HTERT RPE-1 (cell line): Measurements from ENCODE around the gene RILPL1.
"Not testable (repeated sequence)": the region's sequence is repeated elsewhere in the genome, so short reads cannot be mapped to it uniquely, and the experiment has no call there.

Source experiments
- in situ Hi-C: fragments of 300-500 bp; cut with MboI; formaldehyde crosslinking; loops from 4 replicates; pipeline ENCODE4 v1.14.3; 2020; ENCODE audit warnings: low sequenced_read_pairs

The RILPL1 gene, protein sequence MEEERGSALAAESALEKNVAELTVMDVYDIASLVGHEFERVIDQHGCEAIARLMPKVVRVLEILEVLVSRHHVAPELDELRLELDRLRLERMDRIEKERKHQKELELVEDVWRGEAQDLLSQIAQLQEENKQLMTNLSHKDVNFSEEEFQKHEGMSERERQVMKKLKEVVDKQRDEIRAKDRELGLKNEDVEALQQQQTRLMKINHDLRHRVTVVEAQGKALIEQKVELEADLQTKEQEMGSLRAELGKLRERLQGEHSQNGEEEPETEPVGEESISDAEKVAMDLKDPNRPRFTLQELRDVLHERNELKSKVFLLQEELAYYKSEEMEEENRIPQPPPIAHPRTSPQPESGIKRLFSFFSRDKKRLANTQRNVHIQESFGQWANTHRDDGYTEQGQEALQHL

DNA sequence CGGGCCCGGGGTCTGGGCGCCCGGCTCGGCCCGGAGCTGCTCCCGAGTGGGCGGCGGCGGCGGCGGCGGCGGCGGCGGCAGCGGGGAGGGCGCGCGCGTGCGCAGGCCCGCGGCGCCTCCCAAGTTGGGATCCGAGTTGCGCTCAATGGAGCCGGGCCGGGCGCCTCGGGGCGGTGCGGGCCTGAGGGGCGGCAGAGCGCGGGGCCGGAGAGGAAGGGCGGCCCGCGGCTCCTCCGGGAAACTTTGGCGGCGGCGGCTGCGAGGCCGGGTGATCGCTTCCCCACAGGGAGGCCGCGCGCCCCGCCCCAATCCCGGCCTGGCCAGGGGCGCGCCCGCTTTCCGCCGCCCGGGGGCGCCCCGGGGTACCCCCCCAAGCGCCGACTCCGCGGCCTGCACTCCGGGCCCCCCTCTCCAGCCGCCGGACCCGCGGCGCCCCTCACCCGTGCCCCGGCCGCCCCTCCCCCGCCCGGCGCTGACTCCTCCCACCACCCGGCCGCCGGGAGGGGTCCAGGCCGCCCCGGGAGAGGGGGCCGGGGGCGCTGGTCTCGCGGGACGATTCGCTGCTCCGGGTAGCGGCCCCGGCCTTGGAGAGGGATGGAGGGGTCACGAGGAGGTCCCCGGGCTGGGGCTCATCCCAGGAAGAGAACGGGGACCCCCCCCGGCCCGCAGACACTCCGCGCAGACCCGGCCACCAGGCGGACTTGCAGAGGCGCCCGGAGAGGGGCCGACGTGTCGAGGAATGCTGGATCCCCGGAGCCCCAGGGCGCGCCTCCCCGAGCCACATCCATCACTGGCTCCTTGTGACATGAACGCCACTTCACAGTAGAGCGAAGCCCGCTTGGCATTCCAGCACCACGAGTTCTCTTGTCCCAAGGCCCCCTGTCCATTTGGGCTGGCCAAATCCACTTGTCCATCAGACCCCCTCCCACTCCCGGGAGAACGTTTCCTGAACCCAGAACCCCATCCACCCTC lies at the start of gene RILPL1:
Gene RILPL1, minus strand, starts transcription at position 48 of the 972 bp plus-strand sequence. CDS start 237 bp downstream, outside the sequence.
- in situ Hi-C loops, result no loop called here

DNA sequence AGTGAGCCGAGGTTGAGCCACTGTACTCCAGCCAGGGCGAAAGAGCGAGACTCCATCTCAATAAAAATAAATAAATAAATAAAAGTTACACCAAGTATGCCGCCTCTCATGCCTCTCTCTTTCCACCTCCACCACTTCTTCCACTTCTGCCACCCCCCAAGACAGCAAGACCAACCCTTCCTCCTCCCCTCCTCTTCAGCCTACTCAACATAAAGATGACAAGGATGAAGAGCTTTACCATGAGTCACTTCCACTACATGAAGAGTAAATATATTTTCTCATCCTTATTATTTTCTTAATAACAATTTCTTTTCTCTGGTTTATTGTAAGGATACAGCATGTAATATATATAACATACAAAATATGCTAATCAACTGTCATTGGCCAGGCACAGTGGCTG lies 47.3 kb upstream of the RILPL1 start:
- in situ Hi-C loops, result no loop called here

DNA sequence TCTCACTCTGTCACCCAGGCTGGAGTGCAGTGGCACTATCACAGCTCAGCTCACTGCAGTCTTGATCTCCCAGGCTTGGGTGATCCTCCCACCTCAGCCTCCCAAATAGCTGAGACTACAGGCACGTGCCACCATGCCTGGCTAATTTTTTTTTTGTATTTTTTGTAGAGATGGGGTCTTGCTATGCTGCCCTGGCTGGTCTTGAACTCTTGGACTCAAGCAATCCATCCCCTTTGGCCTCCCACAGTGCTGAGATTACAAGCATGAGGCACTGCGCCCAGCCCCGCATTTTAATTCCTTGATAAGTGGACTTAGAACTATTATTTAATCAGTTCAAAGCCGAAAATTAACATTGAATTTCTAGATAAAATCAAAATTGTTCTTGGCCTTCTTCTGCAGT lies 45.3 kb upstream of the RILPL1 start:
- in situ Hi-C loops, result not testable (repeated sequence)

DNA sequence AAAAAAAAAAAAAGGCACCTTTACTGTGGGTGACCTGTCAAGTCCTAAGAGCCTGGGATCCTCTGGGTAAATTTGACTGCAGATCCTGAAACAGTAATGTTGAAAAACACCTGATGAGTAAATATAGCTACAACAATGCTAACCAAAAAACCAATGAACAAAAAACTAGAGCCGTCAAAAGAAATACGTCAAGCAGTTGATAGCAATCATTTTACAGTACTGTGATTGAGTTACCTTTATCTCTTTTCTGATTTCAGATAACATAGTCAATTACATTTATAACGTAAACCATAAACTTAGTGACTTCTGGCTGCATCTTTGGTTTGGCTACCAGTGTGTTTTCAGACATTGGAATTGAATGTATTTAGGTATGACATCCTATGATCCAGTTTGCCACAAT lies 44.7 kb upstream of the RILPL1 start:
- in situ Hi-C loops, result no loop called here

DNA sequence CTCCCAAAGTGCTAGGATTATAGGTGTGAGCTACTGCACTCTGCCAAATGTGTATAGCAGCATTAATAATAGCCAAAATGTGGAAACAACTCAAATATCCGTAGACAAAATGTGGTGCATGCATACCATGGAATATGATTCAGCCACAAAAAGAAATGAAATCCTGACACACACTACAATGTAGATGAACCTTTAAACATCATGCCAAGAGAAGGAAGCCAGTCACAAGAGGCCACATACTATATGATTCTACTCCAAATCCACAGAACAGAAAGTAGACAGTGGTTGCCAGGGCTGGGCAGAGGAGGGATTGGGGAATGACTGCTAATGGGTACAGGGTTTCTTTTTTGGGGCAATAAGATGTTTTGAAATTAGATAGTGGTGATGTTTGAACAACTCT lies 43.1 kb upstream of the RILPL1 start:
- in situ Hi-C loops, result no loop called here

DNA sequence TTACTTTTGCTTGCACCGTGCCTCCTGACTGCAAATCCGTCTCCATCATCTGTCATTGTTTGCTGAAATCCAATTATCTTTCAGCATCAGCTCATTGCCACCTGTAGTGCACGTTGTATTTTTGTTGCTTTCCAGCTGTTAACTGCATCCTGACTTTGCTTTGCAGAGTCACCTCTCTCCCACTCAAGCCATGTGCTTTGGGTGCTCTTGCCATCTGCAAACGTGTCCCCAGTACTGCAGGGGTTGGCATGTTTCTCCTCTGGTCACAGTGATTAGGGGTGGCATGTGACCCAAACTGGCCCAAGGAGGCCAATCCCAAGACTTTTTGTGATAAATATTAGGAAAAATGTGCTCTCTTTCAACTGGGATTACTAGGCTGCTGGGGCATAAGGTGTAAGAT lies 40.4 kb upstream of the RILPL1 start:
- in situ Hi-C loops, result no loop called here

DNA sequence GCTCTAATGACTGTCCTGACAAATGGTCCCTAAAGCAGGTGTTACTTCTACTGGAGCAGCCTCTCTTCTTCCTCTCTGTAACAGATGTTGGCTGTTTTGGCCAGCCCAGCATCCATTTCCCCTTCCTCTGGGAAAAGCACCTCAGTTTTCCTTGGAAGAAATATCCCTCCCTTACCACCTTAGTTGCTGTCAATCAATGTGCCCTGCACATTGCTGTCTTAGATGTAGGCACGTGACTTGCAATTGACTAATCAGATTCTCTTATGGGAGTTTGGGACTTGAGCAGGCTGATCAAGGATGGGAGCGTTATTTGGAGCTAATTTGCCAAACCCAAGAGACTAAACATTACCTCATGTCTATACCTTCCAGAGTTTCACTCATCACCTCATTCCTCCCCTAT lies 38.9 kb upstream of the RILPL1 start:
- in situ Hi-C loops, result no loop called here

DNA sequence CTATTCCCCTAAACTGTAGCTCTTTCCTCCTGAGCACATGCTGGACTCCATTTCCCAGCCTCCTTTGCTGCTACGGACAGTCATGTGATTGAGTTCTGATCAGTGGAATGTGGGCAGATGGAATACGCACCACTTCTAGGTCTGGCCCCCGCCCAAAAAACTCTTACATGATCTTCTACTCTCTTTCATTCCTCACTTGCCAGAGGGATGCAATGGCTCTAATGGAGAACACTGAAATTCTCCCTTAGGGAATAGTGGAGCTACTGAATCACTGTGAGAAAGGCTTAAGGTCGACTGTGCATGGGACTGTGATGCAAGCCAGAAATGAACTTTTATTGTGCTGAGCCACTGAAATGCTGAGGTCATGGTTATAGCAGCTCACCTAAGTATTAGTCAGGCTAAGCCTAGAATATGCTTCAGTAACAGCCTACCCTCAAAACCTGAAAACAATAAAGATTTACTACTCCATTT lies 37.9 kb upstream of the RILPL1 start:
- in situ Hi-C loops, result no loop called here

DNA sequence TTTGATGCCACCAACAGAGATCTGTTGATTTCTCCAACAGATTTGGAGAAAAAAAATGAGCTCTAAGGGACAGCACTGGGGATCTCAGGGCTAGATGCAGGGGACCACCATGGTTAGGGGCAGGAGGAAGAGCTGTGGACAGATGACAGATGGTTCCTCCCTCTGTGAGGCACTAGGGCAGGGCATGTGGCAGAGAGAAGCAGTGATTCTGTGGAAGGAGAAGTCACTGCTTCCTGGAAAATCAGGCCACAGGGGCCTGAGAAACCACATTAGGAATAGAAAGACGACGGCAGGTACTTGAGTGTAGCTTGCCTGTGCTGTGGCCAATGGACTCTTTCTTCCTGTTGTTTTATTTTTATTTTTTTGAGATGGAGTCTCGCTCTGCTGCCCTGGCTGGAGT lies 25.9 kb upstream of the RILPL1 start:
- in situ Hi-C loops, result no loop called here

DNA sequence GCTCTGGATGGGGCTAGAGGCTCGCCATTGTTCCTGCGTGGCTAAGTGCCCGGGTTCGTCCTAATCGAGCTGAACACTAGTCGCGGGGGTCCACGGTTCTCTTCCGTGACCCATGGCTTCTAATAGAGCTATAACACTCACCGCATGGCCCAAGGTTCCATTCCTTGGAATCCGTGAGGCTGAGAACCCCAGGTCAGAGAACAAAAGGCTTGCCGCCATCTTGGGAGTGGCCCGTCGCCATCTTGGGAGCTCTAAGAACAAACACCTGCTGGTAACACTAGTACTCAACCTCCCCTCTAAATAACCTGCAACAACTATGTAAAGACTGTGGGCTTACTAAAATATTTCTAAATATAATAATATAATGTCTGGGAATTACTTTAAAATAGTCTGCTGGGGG lies 25.0 kb upstream of the RILPL1 start:
- in situ Hi-C loops, result not testable (repeated sequence)

DNA sequence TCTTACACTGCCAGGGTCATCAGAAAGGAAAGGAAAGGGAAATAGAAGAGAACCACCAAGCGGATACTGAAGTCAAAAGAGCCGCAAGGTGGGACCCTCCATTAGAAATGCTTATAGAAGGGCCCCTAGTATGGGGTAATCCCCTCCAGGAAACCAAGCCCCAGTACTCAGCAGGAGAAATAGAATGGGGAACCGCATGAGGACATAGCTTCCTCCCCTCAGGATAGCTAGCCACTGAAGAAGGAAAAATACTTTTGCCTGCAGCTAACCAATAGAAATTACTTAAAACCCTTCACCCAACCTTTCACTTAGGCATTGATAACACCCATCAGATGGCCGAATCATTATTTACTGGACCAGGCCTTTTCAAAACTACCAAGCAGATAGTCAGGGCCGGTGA lies 21.3 kb upstream of the RILPL1 start:
- in situ Hi-C loops, result not testable (repeated sequence)

DNA sequence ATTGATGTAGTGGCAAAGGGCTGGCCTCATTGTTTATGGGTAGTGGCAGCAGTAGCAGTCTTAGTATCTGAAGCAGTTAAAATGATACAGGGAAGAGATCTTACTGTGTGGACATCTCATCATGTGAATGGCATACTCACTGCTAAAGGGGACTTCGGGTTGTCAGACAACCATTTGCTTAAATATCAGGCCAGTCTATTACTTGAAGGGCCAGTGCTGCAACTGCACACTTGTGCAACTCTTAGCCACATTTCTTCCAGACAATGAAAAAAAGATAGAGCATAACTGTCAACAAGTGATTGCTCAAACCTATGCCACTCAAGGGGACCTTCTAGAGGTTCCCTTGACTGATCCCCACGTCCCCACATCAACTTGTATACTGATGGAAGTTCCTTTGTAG lies 20.6 kb upstream of the RILPL1 start:
- in situ Hi-C loops, result not testable (repeated sequence)

DNA sequence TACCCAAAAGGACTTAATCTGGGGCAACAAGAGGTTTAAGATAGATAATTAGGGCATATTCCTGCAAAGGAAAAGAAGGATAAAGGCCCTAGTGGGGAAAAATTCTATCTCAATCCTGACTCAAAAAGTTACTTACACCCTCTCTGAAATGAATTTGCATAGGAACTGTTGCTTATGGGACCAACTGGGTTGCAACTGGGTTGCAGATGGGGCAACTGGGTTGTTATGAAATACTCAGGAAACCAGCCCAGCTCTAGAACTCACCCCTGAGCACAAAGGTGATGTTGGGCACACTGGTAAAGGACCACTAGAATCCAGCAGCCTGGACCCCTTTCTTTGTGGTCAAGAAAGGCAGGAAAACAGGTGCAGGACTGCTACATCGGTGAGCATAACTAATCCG lies 17.2 kb upstream of the RILPL1 start:
- in situ Hi-C loops, result no loop called here

DNA sequence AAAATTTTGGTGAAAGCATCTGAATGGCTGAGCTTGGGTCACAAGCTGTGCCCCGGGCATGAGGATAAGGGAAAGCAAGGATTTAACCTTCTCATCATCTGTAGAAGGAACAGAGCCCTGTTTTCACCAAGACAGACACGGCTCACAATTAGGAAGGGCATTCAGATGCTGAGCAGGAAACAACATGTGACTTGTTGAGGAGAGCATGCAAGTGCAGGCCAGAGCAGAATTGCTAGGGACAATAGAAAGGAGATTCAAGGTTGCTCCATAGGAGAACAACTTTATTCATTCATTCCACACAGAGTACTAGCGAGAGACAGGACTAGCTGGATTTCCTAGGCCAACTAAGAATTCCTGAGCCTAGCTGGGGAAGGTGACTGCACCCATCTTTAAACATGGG lies 14.6 kb upstream of the RILPL1 start:
- in situ Hi-C loops, result no loop called here

DNA sequence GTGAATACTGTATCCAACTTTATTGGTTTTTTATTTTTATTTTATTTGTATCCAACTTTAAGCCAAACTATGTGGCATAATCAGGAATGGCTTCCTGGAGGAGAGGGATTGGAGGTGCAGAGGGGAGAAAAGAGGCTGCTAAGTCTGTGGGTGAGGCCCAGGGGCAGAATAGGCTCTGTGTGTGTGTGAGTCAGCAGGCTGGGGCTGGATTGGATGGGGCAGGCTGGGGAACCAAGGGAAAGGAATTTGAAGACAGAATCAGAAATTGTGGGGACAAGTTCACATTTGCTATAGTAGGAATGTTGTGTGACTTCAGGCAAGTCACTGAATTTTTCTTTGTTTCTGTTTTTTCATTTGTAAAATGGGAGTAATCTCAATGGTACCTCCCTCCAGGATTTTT lies 12.8 kb upstream of the RILPL1 start:
- in situ Hi-C loops, result no loop called here

DNA sequence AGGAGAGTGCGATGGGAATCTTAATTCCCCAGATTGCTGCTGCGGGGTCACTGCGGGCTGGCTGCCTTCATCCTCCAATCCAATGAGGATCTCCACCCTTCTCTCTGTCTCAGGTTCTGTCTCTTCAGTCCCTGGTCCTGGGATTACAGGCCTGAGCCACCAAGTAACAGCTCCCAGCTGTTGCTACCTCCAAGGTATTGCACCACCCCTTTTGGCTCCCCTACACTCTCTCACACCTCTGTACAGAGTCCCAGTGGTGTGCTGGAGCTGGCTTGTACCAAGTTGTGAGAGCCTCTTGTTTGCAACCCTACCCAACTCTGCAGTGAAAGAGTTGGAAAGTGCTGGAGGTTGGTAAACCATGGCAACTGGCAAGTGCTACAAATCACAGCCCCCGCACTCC lies 10.0 kb upstream of the RILPL1 start:
- in situ Hi-C loops, result no loop called here

DNA sequence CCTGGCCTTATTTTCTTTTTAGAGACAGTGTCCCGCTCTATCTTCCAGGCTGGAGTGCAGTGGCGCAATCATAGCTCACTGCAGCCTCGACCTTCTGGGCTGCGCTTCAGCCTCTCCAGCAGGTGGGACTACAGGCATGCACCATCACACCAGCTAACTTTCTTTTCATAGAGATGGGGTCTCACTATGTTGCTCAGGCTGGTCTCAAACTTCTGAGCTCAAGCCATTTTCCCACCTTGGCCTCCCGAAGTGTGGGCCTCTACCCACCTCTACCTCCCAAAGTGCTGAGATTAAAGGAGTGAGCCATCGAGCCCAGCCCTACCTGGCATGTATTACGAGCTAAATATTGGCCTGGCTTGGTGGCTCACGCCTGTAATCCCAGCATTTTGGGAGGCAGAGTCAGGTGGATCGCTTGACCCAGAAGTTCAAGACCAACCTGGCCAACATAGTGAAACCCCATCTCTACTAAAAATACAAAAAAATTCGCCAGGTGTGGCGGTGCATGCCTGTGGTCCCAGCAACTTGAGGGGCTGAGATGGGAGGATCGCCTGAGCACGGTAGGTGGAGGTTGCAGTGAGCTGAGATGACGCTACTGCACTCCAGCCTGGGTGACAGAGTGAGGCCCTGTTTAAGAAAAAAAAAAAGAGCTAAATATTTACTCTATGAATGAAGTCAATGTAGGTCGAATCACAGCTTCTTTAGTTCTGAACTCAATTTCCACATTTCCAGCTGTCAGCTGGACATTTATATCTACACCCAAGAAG lies 7.6 kb upstream of the RILPL1 start:
- in situ Hi-C loops, result no loop called here

DNA sequence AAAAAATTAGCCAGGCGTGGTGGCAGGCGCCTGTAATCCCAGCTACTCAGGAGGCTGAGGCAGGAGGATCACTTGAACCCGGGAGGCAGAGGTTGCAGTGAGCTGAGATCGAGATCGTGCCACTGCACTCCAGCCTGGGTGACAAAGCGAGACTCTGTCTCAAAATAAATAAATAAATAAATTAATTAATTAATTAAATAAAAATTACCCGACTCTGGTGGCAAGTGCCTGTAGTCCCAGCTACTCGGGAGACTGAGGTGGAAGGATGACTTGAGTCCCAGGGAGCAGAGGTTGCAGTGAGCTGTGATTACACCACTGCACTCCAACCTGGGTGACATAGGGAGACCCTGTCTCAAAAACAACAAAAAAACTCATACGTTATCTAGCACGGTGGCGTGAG lies 2.4 kb upstream of the RILPL1 start:
- in situ Hi-C loops, result not testable (repeated sequence)

DNA sequence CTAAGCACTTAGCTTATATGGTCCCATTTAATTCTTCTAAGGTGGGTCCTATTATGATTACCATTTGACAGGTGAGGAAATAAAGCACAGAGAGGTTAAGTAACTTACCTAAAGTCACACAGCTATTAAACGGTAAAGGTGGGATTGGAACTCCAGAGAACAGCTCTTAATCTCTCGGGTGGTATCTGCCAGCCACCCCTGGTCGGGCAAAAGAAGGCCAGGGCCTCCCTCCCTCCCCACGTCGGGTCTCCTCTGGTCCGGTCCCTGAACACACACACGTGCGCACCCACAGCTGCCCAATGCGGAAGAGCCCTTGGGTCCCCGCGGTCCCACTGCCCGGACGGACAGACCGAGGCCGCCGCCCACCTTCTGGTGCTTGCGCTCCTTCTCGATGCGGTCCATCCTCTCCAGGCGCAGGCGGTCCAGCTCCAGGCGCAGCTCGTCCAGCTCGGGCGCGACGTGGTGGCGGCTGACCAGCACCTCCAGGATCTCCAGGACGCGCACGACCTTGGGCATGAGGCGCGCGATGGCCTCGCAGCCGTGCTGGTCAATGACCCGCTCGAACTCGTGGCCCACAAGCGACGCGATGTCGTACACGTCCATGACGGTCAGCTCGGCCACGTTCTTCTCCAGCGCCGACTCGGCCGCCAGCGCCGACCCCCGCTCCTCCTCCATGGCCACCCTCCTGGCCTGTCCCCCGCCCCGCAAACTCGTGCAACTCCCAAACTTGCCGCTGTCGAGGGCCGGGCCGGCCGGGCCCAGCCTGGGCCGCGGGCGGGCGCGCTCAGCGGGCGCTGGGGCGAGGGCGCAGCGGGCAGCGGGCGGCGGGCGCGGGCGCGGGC lies 490 bp downstream of the RILPL1 start:
- in situ Hi-C loops, result no loop called here

DNA sequence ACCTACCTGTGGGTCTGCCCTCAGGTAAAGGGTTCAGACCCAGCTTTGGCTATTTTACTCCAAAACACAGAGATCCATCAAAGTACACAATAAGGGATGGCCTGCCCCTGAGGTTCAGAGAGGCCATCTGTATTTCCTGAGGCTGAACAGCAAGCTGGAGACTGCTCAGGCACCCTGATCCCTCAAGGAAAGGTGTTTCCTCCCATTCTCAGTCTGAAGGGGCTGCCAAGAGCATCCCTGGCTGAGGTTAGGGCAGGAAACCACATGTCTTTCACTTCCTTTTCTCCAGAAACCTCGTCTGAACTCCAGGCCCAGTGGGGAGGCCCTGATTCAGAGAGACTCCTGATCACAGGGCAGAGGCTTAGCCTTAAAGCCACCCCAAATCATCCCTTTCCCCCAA lies 1.5 kb downstream of the RILPL1 start:
- in situ Hi-C loops, result no loop called here
